Metanephros (tissue), 2 donors: Measurements from ENCODE around the gene COBLL1. TPM values are rescaled to one million over a fixed set of nuclear protein-coding genes. Genes with fewer than 3 reads are reported as not detected.

Experiments used
- small RNA-seq: library from RNA; depleted of rRNA; stranded (forward); fragments of <200 nt; gene quantifications from one replicate; pipeline ENCODE3, GENCODE V24; 2014; ENCODE audit warnings: low replicate concordance
- total RNA-seq: library from RNA; depleted of rRNA; stranded (reverse); fragments of >200 nt; gene quantifications from one replicate; pipeline ENCODE4 v1.2.3, GENCODE V29; 2014

COBLL1 gene
- 138 TPM for total RNA-seq

GRCh38 chr2:164841719-164842623 lies at the start of gene COBLL1:
TSS of gene COBLL1 (minus strand) at chr2:164841823. CDS start at chr2:164841196, 627 bp downstream.

Small RNAs within 50 kb of the gene (small RNA-seq; reads per million reads assigned to genes)
- gene RNA5SP110: not detected
- not detected for gene SNORA70F

Other genes with a start within 250 kb of the COBLL1 start
- gene GRB14, start 220.3 kb downstream of the COBLL1 start, total RNA-seq: 19.0 TPM
- gene SLC38A11, start 113.7 kb upstream of the COBLL1 start, total RNA-seq: 3.2 TPM